Activated naive CD4-positive, alpha-beta T cell treated with anti-CD3 and anti-CD28 coated beads for 36 hours (primary cell): ENCODE results near the gene AMBRA1. TPM values are rescaled to one million over a fixed set of nuclear protein-coding genes. Genes with fewer than 3 reads are reported as not detected.

ENCODE experiments used
- CTCF ChIA-PET: fragments of 350-600 bp; sonication (Branson Sonifier 250); formaldehyde crosslinking; loops from one replicate; lab custom pipeline; 2021; ENCODE audit warnings: antibody characterized with exemption; lab: Charles Lee
- DNase-seq: peaks from one replicate; pipeline ENCODE4 v3.0.0-alpha.2; 2020
- H3K27ac Mint-ChIP-seq: one replicate; pipeline ENCODE4 v1.8.0; 2021; ENCODE audit warnings: mild to moderate bottlenecking, mixed read lengths
- H3K27me3 Mint-ChIP-seq: one replicate; pipeline ENCODE4 v1.8.0; 2021; ENCODE audit warnings: low read depth, mixed read lengths
- H3K36me3 Mint-ChIP-seq: one replicate; pipeline ENCODE4 v1.8.0; 2021; ENCODE audit warnings: low read depth, mixed read lengths
- H3K4me1 Mint-ChIP-seq: one replicate; pipeline ENCODE4 v1.8.0; 2021; ENCODE audit warnings: low read depth, mixed read lengths
- H3K4me3 Mint-ChIP-seq: one replicate; pipeline ENCODE4 v1.8.0; 2021; ENCODE audit warnings: mild to moderate bottlenecking, moderate library complexity, mixed read lengths
- H3K9me3 Mint-ChIP-seq: one replicate; pipeline ENCODE4 v1.8.0; 2021; ENCODE audit warnings: mixed read lengths
- intact Hi-C: fragments of 100-400 bp; cut with micrococcal nuclease; formaldehyde crosslinking; loops from one replicate; pipeline ENCODE4 v1.15.1; 2023
- total RNA-seq, 2 experiments: library from RNA; stranded (reverse); gene quantifications; one replicate each; pipeline ENCODE4 v1.2.3, GENCODE V29; 2021

AMBRA1 gene
- total RNA-seq, 2 experiments from 2014 or later, result 19.0 to 23.1 TPM

DNA sequence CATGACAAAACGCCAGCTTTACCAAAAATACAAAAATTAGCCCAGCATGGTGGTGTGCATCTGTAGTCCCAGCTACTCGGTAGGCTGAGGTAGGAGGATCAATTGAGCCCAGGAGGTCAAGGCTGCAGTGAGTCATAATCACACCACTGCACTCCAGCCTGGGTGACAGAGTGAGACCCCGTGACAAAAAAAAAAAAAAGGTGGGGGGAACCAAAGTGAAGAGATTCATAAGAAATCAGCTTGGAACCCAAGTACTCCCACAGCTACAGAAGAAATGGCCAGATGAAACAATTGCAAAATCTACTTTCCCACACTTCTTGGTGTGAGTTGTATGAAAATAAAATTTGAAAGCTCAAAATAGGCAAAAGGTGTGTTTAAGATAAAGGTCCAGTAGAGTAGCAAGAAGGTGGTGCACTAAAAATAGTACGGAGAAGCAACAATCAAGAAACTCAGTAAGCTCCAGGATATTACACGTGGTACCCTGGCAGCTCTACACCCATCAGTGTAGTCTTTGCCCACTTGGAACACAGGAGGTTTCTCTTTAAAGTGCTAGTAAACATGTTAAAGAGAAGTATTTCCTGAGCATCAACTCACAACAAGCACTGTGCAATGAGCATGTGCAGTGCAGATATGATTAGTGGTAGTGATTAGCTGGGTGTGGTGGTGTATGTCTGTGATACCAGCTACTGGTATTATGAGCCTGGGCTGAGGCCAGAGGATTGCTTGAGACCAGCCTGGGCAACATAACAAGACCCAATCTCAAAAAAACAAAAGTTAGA lies 17.9 kb upstream of the AMBRA1 start:
- CTCF ChIA-PET, result interaction anchor here (0.5 to 1.6 kb wide), 4 partner anchors 13 to 362 kb away, joined by 3 to 6 read pairs (median 4); no protein-coding TSS in a partner anchor
- H3K4me1 Mint-ChIP-seq, result peaks cover 14% of the 10 kb centered on the region
- no peaks in the 10 kb centered on the region for H3K27me3 Mint-ChIP-seq
- no peaks in the 10 kb centered on the region for H3K36me3 Mint-ChIP-seq
- H3K27ac Mint-ChIP-seq, result no peak overlapping the region
- no peak for DNase-seq
- intact Hi-C loops, result loop anchor here (10.0 kb wide), 2 partner anchors 487 to 767 kb away; partner anchors contain the start of genes CRY2 and PHF21A
- H3K9me3 Mint-ChIP-seq, result no peaks in the 10 kb centered on the region
- no peak overlapping the region for H3K4me3 Mint-ChIP-seq

GRCh38 chr11:46609386-46609785 lies 15.6 kb upstream of the AMBRA1 start:
- CTCF ChIA-PET, result no interaction called here
- no peaks in the 10 kb centered on the region for H3K27me3 Mint-ChIP-seq

GRCh38 chr11:46607516-46607915 lies 13.7 kb upstream of the AMBRA1 start:
- no peak for DNase-seq
- H3K9me3 Mint-ChIP-seq, result no peaks in the 10 kb centered on the region
- H3K4me1 Mint-ChIP-seq, result peaks cover 5% of the 10 kb centered on the region
- H3K27me3 Mint-ChIP-seq, result no peaks in the 10 kb centered on the region
- H3K27ac Mint-ChIP-seq, result no peak overlapping the region
- intact Hi-C loops, result no loop called here
- H3K4me3 Mint-ChIP-seq, result no peak overlapping the region
- peaks cover 2% of the 10 kb centered on the region for H3K36me3 Mint-ChIP-seq
- CTCF ChIA-PET, result interaction anchor here (0.6 to 1.3 kb wide), 3 partner anchors 8 to 69 kb away, joined by 3 to 5 read pairs (median 3); partner anchors contain the start of gene ATG13

More at GRCh38 chr11:46609386-46609785, 15.6 kb upstream of the AMBRA1 start:
- H3K4me1 Mint-ChIP-seq, result peaks cover 2% of the 10 kb centered on the region
- DNase-seq, result no peak
- no peak overlapping the region for H3K27ac Mint-ChIP-seq
- H3K4me3 Mint-ChIP-seq, result no peak overlapping the region
- no peaks in the 10 kb centered on the region for H3K36me3 Mint-ChIP-seq
- no peaks in the 10 kb centered on the region for H3K9me3 Mint-ChIP-seq
- intact Hi-C loops, result no loop called here

GRCh38 chr11:46604796-46605195 lies 11.0 kb upstream of the AMBRA1 start:
- no peak overlapping the region for H3K4me3 Mint-ChIP-seq
- H3K27ac Mint-ChIP-seq, result no peak overlapping the region
- intact Hi-C loops, result no loop called here
- peaks cover 2% of the 10 kb centered on the region for H3K36me3 Mint-ChIP-seq
- CTCF ChIA-PET, result no interaction called here
- no peaks in the 10 kb centered on the region for H3K27me3 Mint-ChIP-seq
- no peak for DNase-seq
- H3K9me3 Mint-ChIP-seq, result no peaks in the 10 kb centered on the region
- H3K4me1 Mint-ChIP-seq, result peaks cover 3% of the 10 kb centered on the region

- Mint-ChIP-seq H3K27me3 (no peaks in the 10 kb centered on the region), H3K4me3 (no peak overlapping the region), H3K27ac (no peak overlapping the region), H3K9me3 (no peaks in the 10 kb centered on the region), H3K36me3 (peaks cover 2% of the 10 kb centered on the region), H3K4me1 (peaks cover 3% of the 10 kb centered on the region)
- no peak for DNase-seq
- intact Hi-C loops, result no loop called here
- CTCF ChIA-PET, result interaction anchor here (1.6 kb wide), 1 partner anchor 114 kb away, joined by 3 read pairs; no protein-coding TSS in a partner anchor
These were observed 10.0 kb upstream of the AMBRA1 start for GRCh38 chr11:46603704-46604308.

- Mint-ChIP-seq H3K27me3 (no peaks in the 10 kb centered on the region), H3K4me3 (no peak overlapping the region), H3K36me3 (peaks cover 2% of the 10 kb centered on the region), H3K27ac (no peak overlapping the region), H3K4me1 (peaks cover 3% of the 10 kb centered on the region), H3K9me3 (no peaks in the 10 kb centered on the region)
- DNase-seq, result no peak
- CTCF ChIA-PET, result no interaction called here
- intact Hi-C loops, result no loop called here
These were observed 7.3 kb upstream of the AMBRA1 start for GRCh38 chr11:46601129-46601528.

DNA sequence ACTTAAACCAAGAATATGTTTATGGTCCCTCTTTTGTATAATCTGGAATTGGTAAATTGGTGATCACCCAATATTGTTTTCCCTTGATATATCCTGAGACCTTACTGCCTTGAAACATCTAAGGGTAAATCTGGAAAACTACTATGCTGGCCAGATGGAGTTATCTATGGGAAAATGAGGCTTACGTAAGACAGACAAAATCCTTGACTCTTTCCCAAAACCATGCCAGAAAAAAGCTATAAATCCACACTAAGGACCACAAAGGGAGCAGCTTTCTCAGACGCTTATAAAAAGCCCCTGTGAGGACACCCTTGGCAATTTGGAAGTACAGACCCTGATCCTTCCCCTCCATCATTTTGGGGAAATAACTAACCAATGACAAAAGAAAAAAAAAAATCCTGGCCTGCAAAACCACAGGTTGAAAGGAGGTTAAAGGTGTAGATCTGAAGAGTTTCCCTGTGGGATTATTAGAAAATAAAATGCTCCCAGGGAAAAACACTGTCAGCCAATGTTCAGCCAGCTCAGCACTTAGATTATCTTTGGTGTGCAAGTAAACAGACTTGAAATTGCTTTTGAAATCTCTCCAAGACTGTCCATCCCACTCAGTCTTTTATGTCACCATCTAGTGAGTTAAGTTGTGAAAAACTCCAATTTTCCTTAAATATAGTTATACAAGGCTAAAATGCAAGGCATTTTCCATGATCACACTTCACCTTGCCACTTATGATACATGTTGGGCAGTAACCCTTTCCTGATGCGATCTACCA lies 6.6 kb upstream of the AMBRA1 start:
- no peak for DNase-seq
- Mint-ChIP-seq H3K36me3 (peaks cover 2% of the 10 kb centered on the region), H3K4me3 (no peak overlapping the region), H3K9me3 (no peaks in the 10 kb centered on the region), H3K27ac (no peak overlapping the region), H3K4me1 (peaks cover 3% of the 10 kb centered on the region), H3K27me3 (no peaks in the 10 kb centered on the region)
- intact Hi-C loops, result no loop called here
- CTCF ChIA-PET, result interaction anchor here (0.6 kb wide), 1 partner anchor 80 kb away, joined by 4 read pairs; no protein-coding TSS in a partner anchor

- intact Hi-C loops, result no loop called here
- Mint-ChIP-seq H3K4me3 (no peak overlapping the region), H3K36me3 (peaks cover 2% of the 10 kb centered on the region), H3K27ac (no peak overlapping the region), H3K4me1 (peaks cover 3% of the 10 kb centered on the region), H3K9me3 (no peaks in the 10 kb centered on the region), H3K27me3 (no peaks in the 10 kb centered on the region)
- DNase-seq, result no peak
- CTCF ChIA-PET, result interaction anchor here (0.6 to 1.4 kb wide), 3 partner anchors 12 to 593 kb away, joined by 4 to 6 read pairs (median 5); no protein-coding TSS in a partner anchor
These were observed 5.7 kb upstream of the AMBRA1 start for GRCh38 chr11:46599340-46600193.

- peaks cover 11% of the 10 kb centered on the region for H3K4me1 Mint-ChIP-seq
- H3K4me3 Mint-ChIP-seq, result no peak overlapping the region
- DNase-seq, result no peak
- no peaks in the 10 kb centered on the region for H3K27me3 Mint-ChIP-seq
- H3K36me3 Mint-ChIP-seq, result no peaks in the 10 kb centered on the region
- CTCF ChIA-PET, result no interaction called here
- intact Hi-C loops, result no loop called here
- H3K9me3 Mint-ChIP-seq, result no peaks in the 10 kb centered on the region
- H3K27ac Mint-ChIP-seq, result no peak overlapping the region
These were observed 3.9 kb upstream of the AMBRA1 start for GRCh38 chr11:46597609-46598219.

- no peaks in the 10 kb centered on the region for H3K36me3 Mint-ChIP-seq
- no peaks in the 10 kb centered on the region for H3K27me3 Mint-ChIP-seq
- intact Hi-C loops, result no loop called here
- no peak overlapping the region for H3K4me3 Mint-ChIP-seq
- no peaks in the 10 kb centered on the region for H3K9me3 Mint-ChIP-seq
- H3K4me1 Mint-ChIP-seq, result peaks cover 16% of the 10 kb centered on the region
- H3K27ac Mint-ChIP-seq, result no peak overlapping the region
- CTCF ChIA-PET, result no interaction called here
- DNase-seq, result no peak
These were observed 3.3 kb upstream of the AMBRA1 start for GRCh38 chr11:46597155-46597554.

- CTCF ChIA-PET, result interaction anchor here (1.7 to 1.8 kb wide), 2 partner anchors 10 to 23 kb away, joined by 4 to 6 read pairs; partner anchors contain the start of gene ATG13
- intact Hi-C loops, result loop anchor here (1.0 to 2.0 kb wide), 3 partner anchors 23 to 342 kb away; partner anchors contain the start of genes ATG13, CSTPP1 and HARBI1
These were observed 962 bp upstream of the AMBRA1 start for GRCh38 chr11:46594785-46595184.

More at GRCh38 chr11:46594785-46595184, 962 bp upstream of the AMBRA1 start:
- Mint-ChIP-seq H3K36me3 (peaks cover 2% of the 10 kb centered on the region), H3K4me3 (peak overlapping the region; percentile 94), H3K27me3 (no peaks in the 10 kb centered on the region), H3K4me1 (peaks cover 33% of the 10 kb centered on the region), H3K27ac (no peak overlapping the region), H3K9me3 (no peaks in the 10 kb centered on the region)
- no peak for DNase-seq
